ENCODE measurements around the gene CTSS.

Gene CTSS

DNA sequence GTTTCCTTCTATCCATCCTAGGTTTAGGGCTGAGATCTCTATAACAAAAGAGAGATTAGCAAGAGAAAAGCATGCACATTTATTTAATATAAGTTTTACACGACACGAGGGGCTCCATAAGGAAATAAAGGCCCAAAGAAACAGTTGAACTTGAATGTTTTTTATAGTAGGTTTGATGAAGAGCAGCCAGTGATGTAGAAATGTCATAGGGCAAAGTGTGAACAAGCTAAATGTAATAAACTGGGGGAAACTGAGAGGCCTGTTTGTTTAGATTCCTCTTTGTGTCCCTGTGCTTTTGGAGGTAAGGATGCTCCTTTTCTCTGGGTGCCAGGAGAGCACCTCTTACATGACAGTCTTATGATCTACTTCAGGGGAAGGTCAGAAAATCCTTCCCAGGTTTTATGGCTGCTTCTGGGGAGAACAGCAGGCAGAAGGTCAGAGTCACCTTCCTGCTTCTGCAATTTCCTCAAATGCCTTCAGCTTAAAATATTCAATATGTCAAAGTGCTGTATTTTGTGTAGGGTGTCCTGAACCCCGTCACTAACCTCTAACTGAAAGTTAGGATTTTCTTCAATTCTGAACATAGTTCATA is 35.4 kb downstream of the CTSS start:
- TF ChIP-seq GLIS3 (CRISPR knock-in tag; IDR thresholded peaks at IDR 0.05) (no peak), ZC3H10 (CRISPR knock-in tag; IDR thresholded peaks at IDR 0.05) (no peak), ESRRG (CRISPR knock-in tag; IDR thresholded peaks at IDR 0.05) (no peak), TCF4 (CRISPR knock-in tag; IDR thresholded peaks at IDR 0.05; ENCODE audit: borderline replicate concordance) (no peak), ZNF565 (CRISPR knock-in tag; conservative IDR thresholded peaks at IDR 0.05; ENCODE audit: low read depth) (no peak), PPARA (CRISPR knock-in tag; IDR thresholded peaks at IDR 0.05; ENCODE audit: borderline replicate concordance) (no peak), CSDC2 (CRISPR knock-in tag; IDR thresholded peaks at IDR 0.05) (no peak), ZFP3 (CRISPR knock-in tag; IDR thresholded peaks at IDR 0.05) (no peak), ZNF70 (CRISPR knock-in tag; IDR thresholded peaks at IDR 0.05) (no peak)
- TF ChIP-seq, protein P1, sequence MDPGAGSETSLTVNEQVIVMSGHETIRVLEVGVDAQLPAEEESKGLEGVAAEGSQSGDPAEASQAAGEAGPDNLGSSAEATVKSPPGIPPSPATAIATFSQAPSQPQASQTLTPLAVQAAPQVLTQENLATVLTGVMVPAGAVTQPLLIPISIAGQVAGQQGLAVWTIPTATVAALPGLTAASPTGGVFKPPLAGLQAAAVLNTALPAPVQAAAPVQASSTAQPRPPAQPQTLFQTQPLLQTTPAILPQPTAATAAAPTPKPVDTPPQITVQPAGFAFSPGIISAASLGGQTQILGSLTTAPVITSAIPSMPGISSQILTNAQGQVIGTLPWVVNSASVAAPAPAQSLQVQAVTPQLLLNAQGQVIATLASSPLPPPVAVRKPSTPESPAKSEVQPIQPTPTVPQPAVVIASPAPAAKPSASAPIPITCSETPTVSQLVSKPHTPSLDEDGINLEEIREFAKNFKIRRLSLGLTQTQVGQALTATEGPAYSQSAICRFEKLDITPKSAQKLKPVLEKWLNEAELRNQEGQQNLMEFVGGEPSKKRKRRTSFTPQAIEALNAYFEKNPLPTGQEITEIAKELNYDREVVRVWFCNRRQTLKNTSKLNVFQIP (CRISPR knock-in tag; IDR thresholded peaks at IDR 0.05; ENCODE audit: borderline replicate concordance, low read depth): no peak
- TF ChIP-seq, protein P2, sequence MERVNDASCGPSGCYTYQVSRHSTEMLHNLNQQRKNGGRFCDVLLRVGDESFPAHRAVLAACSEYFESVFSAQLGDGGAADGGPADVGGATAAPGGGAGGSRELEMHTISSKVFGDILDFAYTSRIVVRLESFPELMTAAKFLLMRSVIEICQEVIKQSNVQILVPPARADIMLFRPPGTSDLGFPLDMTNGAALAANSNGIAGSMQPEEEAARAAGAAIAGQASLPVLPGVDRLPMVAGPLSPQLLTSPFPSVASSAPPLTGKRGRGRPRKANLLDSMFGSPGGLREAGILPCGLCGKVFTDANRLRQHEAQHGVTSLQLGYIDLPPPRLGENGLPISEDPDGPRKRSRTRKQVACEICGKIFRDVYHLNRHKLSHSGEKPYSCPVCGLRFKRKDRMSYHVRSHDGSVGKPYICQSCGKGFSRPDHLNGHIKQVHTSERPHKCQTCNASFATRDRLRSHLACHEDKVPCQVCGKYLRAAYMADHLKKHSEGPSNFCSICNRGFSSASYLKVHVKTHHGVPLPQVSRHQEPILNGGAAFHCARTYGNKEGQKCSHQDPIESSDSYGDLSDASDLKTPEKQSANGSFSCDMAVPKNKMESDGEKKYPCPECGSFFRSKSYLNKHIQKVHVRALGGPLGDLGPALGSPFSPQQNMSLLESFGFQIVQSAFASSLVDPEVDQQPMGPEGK (CRISPR knock-in tag; IDR thresholded peaks at IDR 0.05; ENCODE audit: borderline replicate concordance): no peak
- ATAC-seq: no peak

DNA sequence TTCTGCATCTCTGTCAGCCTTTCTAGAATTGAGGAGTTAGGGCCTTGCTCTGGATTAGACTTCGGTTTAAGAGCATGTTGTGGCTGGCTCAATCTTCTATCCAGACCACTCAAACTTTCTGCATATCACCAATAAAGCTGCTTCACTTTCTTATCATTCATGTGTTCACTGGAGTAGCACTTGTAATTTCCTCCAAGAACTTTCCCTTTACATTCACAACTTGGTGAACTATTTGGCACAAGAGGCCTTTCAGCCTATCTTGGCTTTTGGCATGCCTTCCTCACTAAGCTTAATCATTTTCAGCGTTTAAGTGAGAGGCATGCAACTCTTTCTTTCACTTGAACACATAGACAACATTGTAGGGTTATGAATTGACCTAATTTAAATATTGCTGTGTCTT is 41.2 kb downstream of the CTSS start:
- no peak for ATAC-seq
- TF ChIP-seq ZNF565 (CRISPR knock-in tag; conservative IDR thresholded peaks at IDR 0.05; ENCODE audit: low read depth) (no peak), ZFP30 (CRISPR knock-in tag; IDR thresholded peaks at IDR 0.05) (no peak), TCF4 (CRISPR knock-in tag; IDR thresholded peaks at IDR 0.05; ENCODE audit: borderline replicate concordance) (no peak), ESRRG (CRISPR knock-in tag; IDR thresholded peaks at IDR 0.05) (no peak), PPARA (CRISPR knock-in tag; IDR thresholded peaks at IDR 0.05; ENCODE audit: borderline replicate concordance) (no peak), ISL1 (CRISPR knock-in tag; IDR thresholded peaks at IDR 0.05) (no peak), SNAI2 (CRISPR knock-in tag; IDR thresholded peaks at IDR 0.05) (no peak), ZFP3 (CRISPR knock-in tag; IDR thresholded peaks at IDR 0.05) (no peak), CSDC2 (CRISPR knock-in tag; IDR thresholded peaks at IDR 0.05) (no peak), GLIS3 (CRISPR knock-in tag; IDR thresholded peaks at IDR 0.05) (no peak), TOX (CRISPR knock-in tag; IDR thresholded peaks at IDR 0.05; ENCODE audit: borderline replicate concordance) (no peak)
- TF ChIP-seq, protein P3, sequence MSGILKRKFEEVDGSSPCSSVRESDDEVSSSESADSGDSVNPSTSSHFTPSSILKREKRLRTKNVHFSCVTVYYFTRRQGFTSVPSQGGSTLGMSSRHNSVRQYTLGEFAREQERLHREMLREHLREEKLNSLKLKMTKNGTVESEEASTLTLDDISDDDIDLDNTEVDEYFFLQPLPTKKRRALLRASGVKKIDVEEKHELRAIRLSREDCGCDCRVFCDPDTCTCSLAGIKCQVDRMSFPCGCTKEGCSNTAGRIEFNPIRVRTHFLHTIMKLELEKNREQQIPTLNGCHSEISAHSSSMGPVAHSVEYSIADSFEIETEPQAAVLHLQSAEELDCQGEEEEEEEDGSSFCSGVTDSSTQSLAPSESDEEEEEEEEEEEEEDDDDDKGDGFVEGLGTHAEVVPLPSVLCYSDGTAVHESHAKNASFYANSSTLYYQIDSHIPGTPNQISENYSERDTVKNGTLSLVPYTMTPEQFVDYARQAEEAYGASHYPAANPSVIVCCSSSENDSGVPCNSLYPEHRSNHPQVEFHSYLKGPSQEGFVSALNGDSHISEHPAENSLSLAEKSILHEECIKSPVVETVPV (CRISPR knock-in tag; IDR thresholded peaks at IDR 0.05): no peak
- TF ChIP-seq, protein P4, sequence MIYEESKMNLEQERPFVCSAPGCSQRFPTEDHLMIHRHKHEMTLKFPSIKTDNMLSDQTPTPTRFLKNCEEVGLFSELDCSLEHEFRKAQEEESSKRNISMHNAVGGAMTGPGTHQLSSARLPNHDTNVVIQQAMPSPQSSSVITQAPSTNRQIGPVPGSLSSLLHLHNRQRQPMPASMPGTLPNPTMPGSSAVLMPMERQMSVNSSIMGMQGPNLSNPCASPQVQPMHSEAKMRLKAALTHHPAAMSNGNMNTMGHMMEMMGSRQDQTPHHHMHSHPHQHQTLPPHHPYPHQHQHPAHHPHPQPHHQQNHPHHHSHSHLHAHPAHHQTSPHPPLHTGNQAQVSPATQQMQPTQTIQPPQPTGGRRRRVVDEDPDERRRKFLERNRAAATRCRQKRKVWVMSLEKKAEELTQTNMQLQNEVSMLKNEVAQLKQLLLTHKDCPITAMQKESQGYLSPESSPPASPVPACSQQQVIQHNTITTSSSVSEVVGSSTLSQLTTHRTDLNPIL (CRISPR knock-in tag; IDR thresholded peaks at IDR 0.05; ENCODE audit: low read depth): no peak

DNA sequence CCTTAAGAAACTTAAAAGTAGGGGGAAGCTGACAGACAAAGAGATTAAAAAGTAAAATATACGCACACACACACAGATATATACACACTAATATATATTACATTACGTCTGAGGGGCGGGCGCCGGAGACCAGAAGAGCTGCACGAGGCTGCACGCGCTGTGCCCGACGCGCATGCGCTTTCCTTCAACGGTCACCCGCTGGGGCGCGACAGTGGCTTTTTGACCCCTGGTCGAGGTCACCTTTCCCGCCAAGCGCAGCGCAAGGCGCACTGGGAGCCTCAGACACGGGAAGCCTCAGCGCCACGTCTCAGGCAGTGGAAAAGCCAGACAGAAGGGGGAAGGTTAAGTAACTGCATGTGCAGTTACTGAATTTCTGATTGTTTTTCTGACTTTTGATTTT is 44.9 kb downstream of the CTSS start, which contains the start of gene HORMAD1:
TSS of gene HORMAD1 (minus strand) at position 193 of the 400 bp plus-strand sequence. CDS start 1,390 bp downstream, outside the sequence.
- ATAC-seq: no peak
- TF ChIP-seq, protein P5, sequence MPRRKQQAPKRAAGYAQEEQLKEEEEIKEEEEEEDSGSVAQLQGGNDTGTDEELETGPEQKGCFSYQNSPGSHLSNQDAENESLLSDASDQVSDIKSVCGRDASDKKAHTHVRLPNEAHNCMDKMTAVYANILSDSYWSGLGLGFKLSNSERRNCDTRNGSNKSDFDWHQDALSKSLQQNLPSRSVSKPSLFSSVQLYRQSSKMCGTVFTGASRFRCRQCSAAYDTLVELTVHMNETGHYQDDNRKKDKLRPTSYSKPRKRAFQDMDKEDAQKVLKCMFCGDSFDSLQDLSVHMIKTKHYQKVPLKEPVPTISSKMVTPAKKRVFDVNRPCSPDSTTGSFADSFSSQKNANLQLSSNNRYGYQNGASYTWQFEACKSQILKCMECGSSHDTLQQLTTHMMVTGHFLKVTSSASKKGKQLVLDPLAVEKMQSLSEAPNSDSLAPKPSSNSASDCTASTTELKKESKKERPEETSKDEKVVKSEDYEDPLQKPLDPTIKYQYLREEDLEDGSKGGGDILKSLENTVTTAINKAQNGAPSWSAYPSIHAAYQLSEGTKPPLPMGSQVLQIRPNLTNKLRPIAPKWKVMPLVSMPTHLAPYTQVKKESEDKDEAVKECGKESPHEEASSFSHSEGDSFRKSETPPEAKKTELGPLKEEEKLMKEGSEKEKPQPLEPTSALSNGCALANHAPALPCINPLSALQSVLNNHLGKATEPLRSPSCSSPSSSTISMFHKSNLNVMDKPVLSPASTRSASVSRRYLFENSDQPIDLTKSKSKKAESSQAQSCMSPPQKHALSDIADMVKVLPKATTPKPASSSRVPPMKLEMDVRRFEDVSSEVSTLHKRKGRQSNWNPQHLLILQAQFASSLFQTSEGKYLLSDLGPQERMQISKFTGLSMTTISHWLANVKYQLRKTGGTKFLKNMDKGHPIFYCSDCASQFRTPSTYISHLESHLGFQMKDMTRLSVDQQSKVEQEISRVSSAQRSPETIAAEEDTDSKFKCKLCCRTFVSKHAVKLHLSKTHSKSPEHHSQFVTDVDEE (CRISPR knock-in tag; IDR thresholded peaks at IDR 0.05): no peak
- no peak for TF ChIP-seq RARB (CRISPR knock-in tag; IDR thresholded peaks at IDR 0.05)

Data from SK-N-SH treated with all-trans-retinoic acid at 6 μM for 48 hours (cell line).